Measurements from ENCODE around the gene NBPF4.
"Not testable (repeated sequence)": the region's sequence is repeated elsewhere in the genome, so short reads cannot be mapped to it uniquely, and the experiment has no call there.

Gene NBPF4, protein sequence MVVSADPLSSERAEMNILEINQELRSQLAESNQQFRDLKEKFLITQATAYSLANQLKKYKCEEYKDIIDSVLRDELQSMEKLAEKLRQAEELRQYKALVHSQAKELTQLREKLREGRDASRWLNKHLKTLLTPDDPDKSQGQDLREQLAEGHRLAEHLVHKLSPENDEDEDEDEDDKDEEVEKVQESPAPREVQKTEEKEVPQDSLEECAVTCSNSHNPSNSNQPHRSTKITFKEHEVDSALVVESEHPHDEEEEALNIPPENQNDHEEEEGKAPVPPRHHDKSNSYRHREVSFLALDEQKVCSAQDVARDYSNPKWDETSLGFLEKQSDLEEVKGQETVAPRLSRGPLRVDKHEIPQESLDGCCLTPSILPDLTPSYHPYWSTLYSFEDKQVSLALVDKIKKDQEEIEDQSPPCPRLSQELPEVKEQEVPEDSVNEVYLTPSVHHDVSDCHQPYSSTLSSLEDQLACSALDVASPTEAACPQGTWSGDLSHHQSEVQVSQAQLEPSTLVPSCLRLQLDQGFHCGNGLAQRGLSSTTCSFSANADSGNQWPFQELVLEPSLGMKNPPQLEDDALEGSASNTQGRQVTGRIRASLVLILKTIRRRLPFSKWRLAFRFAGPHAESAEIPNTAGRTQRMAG

DNA sequence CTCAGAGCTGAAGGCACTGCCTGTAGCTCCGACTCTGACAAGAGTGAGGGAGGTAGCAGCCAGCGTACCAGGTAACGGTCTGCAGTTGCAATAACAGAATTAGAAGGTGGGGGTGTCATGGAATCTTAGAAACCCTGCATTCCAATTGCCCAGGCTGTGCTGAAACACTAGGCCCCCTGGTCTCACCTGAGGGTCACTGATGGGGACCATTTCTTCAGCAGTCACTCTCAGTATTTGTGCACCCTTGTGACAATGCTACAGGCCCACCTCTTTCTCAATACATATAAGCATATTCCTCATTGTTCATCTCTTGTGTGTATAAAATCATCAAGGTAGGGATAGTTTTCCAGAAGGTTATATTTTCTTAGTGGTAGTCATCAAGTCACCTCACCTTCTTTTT is at the start of gene NBPF4:
TSS of gene NBPF4 (minus strand) at position 101 of the 400 bp plus-strand sequence. CDS start 315 bp downstream, outside the sequence.
- not testable (repeated sequence) for DNase-seq (ENCODE audit: low read depth in 2 of 2, low spot score in 1 of 2)

DNA sequence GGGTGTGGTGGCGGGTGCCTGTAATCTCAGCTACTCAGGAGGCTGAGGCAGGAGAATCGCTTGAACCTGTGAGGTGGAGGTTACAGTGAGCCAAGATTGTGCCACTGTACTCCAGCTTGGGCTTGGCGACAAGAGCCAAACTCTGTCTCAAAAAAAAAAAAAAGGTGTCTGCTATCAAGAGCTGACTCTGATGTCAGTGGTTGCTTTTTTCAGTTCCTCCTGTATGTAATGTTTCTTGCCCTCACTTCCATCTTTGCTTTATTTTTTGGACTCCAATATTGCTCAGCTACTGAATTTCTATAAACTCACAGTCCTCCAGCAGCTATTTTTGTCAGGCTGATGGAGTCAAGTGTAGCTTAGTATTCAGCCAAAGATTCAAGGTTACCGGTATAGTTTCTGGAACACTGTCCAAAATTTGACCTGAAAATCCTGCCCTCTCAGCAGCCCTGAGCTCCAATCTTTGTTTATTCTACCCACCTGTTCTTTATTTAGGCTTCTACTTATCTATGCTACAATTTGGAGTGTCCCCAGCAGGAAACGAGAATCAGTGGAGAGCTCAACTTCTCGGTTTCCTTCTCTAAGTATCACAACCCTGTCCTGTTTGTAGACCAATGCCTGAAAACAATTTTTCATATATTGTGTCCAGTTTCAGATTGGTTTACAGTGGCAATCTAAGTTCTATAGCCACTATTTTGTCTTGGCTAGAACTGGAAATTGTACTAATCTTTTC is 38.8 kb upstream of the NBPF4 start:
- DNase-seq (ENCODE audit: low read depth in 2 of 2, low spot score in 1 of 2), result not testable (repeated sequence)

DNA sequence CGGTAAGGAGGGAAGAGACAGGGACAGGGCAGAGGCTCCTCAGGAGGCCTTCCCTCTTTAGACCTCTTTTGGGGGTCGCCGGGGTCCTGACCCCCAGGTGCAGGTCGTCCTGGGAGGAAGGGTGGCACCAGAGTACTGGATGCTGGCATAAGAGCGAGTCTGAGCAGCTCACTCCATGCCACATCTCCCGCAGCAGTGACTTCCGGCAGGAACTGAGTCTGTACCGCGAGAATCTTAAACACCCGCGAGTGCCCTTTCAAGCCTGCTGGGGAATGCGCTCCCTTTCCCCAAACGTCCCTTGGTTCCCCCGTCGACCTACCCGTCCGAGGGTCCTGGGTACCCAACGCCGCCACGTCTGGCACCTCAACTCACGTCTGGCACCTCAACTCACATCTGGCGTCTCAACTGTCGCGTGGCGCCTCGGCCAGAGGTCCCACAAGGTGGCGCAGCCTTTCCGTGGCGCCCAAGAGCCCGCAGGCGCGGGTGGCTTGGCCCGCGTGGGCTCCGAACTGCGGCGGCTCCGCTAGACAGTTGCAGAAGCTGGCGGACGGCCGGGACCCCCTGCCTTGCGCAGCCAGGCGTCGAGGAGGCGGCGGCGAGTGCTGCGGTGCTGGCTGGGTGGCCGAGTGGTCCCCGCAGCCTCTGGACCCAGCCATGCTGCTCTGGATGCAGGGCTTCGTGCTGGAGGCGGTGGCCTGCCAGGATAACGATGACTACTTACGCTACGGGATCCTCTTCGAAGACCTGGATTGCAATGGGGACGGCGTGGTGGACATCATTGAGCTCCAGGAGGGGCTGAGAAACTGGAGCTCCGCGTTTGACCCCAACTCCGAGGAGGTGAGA is 28.8 kb upstream of the NBPF4 start:
- not testable (repeated sequence) for DNase-seq (ENCODE audit: low read depth in 2 of 2, low spot score in 1 of 2)

DNA sequence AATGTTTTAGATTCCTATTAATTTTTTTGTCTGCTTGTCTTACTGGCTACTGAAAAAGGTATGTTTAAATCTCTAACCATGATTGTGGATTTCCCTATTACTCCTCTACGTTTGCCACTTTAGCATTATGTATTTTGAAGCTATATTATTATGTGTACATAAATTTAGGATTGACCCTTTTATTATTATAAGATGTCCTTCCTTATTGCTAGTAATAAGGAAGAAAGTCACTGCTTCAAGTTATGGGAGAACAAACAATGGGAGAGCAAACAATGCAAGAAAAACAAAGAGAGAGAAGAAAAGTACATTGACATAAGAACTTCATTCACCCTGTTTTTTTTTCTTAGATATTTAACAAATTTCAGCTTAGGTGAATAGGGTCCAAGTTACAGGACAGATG is 23.2 kb upstream of the NBPF4 start:
- DNase-seq (ENCODE audit: low read depth in 2 of 2, low spot score in 1 of 2), result not testable (repeated sequence)

DNA sequence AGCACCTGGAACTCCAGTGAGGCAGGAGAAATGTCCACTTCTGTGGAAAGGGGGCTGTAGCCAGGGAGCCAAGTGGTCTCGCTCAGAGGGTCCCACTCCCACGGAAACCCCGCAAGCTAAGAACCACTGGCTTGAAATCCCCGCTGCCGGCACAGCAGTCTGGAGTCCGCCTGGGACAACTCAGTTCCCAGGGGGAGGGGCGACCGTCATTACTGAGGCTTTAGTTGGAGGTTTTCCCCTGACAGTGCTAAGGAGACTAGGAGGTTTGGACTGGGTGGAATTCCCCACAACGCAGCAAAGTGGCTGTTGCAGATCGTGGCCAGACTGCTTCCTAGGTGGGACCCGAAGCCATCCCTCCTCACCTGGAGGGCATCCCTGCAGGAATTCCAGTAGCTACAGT is 18.1 kb upstream of the NBPF4 start:
- DNase-seq (ENCODE audit: low read depth in 2 of 2, low spot score in 1 of 2), result not testable (repeated sequence)

DNA sequence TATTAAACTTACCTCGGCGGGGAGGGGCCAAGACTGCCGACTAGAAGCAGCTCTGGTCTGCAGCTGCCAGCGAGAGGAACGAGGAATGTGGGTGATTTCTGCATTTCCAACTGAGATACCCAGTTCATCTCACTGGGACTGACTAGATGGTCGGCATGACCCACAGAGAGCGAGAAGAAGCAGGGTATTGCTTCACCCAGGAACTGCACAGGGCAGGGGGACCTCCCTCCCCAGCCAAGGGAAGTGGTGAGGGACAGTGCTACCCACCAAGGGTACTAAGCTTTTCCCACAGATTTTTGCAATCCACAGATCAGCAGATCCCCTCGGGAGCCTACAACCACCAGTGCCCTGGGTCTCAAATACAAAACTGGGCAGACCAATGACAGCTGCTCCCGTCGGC is 17.6 kb upstream of the NBPF4 start:
- DNase-seq (ENCODE audit: low read depth in 2 of 2, low spot score in 1 of 2), result not testable (repeated sequence)

DNA sequence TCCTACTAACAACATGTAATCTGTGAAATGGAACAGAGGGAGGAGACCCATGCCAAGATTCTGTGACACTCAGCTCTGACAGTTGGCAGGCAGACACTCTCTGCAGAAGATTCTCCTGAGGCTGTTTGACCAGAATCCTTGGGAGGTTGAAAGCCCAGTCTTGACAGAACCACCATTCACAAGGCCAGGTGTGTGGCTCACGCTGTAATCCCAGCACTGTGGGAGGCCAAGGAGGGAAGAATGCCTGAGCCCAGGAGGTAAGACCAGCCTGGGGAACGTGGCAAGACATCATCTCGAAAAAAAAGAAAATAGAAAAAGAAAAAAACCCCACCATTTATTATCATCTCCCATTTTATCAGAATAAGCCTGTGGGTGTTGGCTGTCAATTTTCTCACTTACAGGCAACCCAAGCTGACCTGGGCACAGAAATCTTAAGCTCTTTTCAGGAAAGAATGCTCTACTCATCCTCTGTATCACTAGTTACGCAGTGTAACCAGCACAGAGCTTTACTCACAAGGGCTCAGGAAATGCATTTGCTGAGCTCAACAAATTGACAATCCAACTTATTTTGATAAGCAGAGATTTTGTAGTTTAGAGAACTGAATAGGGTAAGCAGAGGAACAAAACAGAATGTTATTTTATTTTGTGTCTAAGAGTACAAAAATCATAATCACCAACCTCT is 16.8 kb upstream of the NBPF4 start:
- DNase-seq (ENCODE audit: low read depth in 2 of 2, low spot score in 1 of 2), result not testable (repeated sequence)

DNA sequence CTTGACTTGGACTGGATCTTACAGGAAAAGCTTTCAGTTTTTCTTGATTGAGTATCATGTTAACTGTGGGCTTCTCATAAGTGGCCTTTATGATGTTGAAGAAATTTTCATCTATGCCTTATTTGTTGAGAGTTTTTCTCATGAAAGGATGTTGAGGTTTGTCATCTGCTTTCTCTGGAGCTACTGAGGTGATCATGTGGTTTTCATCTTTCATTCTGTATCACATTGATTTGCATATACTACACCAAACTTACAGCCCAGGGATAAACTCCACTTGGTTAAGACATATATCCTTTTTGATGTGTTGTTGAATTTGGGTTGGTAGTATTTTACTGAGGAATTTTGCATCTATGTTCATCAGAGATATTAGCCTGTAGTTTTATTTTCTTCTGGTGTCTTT is 11.6 kb upstream of the NBPF4 start:
- not testable (repeated sequence) for DNase-seq (ENCODE audit: low read depth in 2 of 2, low spot score in 1 of 2)

DNA sequence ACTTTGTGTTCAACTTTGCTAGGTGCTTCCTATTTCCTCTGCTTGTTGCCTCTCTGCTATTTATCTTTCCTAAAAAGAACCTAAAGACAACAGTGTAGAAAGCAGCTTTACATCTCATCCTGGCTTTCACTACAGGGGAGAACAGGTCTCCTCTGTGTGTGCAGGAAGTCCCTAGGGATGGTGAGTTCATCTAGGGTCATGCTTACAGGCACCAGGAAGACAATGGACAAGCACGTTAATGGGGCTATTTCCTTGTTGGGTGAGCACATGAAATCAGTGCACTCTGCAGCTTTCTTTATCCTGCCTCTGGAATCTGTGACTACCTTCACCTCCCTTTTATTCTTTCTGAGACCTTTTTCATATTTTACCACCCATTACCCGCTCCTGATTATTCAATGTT is 4.5 kb downstream of the NBPF4 start:
- not testable (repeated sequence) for DNase-seq (ENCODE audit: low read depth in 2 of 2, low spot score in 1 of 2)

DNA sequence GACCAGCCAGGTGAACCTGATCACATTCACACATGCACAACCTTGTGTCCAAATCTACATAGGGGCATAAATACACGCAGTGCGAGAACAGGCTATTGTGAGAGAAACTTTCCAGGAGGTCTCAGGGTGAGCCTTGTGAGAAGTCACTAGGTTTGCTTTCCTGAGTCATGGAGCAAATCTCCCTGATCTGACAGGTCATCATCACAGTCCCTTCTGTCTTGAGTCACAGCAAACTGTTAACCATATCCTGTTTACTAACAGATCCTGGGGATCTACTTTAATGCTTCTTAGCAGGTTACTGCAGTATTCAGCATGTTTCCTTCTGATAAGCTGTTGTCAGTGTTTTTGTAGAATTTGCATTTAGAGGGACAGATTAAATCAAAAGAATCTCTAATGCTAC is 8.6 kb downstream of the NBPF4 start:
- not testable (repeated sequence) for DNase-seq (ENCODE audit: low read depth in 2 of 2, low spot score in 1 of 2)

DNA sequence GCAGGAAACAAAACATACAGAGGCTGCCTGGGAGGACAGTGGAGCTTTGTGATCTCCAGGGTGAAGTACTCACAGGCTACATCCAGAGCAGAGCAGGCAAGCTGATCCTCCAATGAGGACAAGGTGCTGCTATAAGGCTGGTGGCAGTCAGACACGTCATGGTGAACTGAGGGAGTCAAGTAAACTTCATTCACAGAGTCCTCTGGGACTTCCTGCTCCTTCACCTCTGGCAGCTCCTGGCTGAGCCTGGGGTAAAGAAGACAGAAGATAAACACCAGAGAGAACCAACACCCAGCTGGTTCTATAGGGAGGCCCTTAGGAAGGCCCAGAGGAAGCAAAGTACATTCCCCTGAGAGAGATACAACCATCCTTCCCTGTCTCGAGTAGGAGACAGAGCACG is 11.7 kb downstream of the NBPF4 start:
- not testable (repeated sequence) for DNase-seq (ENCODE audit: low read depth in 2 of 2, low spot score in 1 of 2)

DNA sequence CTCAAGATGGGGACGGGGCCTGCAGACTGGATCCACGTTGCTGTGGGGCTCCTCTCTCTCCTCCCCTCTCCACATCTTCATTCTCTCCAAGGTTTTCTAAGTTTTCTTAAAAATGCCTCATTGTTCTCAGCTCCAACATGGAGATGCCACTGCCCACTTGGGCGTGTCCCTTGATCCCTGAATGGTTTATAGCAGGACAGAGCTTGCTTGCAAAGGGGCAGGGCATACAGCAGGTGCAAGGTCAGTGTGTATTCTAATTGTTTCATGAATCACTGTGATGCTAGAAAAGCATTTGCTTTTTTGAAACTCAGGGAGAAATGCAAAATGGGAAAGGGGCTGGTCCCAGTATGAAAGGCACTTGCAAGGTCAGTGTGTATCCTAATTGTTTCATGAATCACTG is 13.9 kb downstream of the NBPF4 start:
- not testable (repeated sequence) for DNase-seq (ENCODE audit: low read depth in 2 of 2, low spot score in 1 of 2)

DNA sequence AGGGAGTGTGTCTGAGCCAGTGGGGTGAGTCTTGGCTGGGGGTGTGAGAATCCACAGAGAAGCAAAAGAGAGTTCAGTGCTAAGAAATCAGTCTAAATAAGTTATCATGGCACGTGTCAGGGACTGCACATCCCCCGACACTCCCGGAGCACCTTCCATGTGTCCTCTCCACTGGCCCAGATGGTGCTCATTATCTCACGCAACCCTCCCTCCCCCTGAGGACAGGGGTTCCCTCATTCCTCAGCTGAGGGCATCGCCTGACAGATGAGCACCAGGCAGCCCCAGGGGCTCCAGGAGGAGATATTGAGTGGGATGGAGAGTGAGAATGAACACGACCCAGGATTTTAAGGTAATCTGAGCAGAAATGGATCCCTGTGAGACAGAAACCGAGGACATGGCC is 16.1 kb downstream of the NBPF4 start:
- not testable (repeated sequence) for DNase-seq (ENCODE audit: low read depth in 2 of 2, low spot score in 1 of 2)

DNA sequence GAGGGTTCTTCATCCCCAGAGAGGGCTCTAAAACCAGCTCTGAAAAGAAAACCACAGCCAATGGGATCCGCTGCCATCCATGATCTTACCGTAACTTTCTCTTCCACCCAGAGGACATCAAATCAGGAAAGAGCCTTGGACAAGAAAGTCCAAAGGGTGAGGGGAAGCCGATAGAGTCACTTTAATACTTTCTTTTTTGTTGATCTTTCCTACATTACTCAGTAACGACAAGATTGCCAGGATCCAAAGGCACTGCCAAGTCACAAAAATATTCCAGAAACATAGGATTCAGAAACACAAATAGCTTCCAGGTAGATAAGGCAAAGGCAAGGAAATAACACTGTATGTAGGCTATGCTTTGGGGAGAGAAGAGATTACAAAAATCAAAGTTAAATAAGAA is 17.0 kb downstream of the NBPF4 start:
- not testable (repeated sequence) for DNase-seq (ENCODE audit: low read depth in 2 of 2, low spot score in 1 of 2)

DNA sequence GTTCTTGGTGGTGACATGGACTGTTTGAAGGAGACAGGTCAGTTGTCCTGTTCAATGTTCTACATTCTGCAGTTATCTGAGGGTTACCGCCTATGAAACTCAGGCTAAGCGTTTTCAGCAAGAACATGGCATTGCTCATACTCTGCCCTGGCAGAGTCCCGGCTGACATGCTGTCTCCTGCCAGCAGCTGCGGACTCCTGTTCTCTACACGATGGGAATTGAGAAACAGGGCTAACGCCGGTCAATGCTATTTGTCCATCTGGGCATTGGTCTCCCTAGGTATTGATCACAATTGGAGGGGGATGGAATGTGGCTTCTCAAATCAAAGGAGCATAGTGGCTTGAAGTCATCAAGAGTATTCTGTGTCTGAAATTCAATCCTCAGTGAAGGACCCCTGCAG is 20.6 kb downstream of the NBPF4 start:
- DNase-seq (ENCODE audit: low read depth in 2 of 2, low spot score in 1 of 2), result not testable (repeated sequence)

DNA sequence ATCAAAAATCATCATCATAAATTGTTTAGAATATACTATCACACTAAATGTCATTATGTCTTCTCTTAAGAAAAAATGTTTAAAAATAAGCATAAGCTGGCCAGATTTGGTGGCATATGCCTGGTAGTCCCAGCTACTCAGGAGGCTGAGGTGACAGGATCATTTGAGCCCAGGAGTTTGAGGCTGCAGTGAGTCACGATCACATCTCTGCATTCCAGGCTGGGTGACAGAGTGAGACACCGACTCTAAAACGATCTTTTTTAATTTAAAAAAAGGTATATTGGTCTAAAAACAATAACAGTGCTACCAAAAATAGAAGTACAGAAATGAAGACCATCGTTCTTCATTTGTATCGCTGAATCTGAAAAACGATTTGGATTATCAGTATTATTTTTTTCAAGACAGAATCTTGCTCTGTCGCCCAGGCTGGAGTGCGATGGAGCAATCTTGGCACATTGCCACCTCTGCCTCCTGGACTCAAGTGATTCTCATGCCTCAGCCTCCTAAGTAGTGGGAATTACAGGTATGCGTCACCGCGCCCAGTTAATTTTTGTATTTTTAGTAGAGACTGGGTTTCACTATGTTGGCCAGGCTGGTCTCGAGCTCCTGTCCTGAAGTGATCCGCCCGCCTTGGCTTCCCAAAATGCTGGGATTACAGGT is 26.2 kb downstream of the NBPF4 start:
- DNase-seq (ENCODE audit: low read depth in 2 of 2, low spot score in 1 of 2), result not testable (repeated sequence)

DNA sequence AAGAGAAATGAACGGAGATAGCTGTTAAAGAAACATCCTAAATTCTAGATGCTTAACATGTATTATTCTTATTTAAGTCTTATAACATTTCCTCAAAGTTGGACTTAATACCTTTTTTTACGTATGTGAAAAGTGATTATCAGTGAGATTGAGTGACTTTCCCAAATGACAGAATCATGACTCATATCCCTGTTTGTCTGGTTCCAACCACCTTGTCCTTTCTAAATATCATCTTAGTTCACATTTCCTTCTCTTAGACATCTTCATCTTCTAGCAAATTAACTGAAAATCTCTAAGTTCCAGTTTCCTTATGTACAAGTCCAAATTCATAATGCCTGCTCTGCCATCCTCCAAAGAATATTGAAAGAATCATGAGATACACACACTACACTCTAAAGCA is 26.9 kb downstream of the NBPF4 start:
- not testable (repeated sequence) for DNase-seq (ENCODE audit: low read depth in 2 of 2, low spot score in 1 of 2)

DNA sequence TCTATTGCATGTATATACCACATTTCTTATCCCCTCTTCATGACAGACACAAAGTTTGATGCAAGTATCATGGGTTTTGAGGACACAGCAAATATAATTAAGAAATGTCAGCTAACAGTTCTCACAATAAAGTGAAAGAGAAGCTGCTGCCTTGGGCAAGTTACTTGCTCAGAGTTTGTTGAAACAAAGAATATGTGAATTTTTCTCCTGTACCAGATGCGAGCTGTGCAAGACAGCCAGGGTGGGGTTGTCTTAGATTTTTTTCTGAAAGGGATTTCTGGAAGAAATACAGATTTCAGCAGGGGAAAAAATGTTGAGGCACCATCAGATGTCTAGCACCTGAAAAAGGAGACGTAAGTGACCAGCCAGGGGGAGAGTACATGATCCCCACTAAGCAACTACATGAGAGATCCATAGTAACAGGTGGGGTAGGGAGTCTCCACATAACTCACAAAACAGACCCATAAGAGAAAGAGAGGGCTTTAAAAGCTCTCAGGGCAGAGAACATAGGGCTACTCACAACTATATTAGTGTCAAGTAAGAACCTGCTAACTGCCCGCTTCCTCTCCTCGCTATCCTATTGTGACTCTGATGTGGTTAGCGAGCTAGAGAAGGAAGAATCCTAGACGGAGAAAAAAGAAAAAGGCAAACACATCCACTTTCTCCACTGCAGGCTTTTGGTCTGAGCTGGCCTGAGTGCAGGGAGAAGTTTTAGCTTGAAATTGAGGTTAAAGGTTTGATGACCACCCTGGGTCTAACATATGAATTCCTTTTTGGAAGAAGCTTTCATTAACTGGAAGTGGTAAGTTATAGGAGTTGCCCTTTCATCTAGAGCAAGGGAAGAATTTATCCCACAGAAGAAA is 27.6 kb downstream of the NBPF4 start:
- not testable (repeated sequence) for DNase-seq (ENCODE audit: low read depth in 2 of 2, low spot score in 1 of 2)

Measured in stimulated activated CD8-positive, alpha-beta memory T cell treated with anti-CD3 and anti-CD28 coated beads, Interleukin-4, amount 100 ng/mL, for 1 hour (primary cell).